HCT116 (cell line): ENCODE measurements around the gene SGMS1. TPM values are rescaled to one million over a fixed set of nuclear protein-coding genes. Genes with fewer than 3 reads are reported as not detected.

Experiments used
- ATAC-seq: fragments of 200-7000 bp; cut with Tn5 transposase; 2 replicates; pipeline ENCODE4 v1.9.1; 2020; ENCODE audit warnings: mild to moderate bottlenecking, moderate library complexity
- BruUV-seq: library from RNA; stranded (reverse); fragments of 400-500 nt; replicated peaks from 2 replicates; lab custom pipeline; 2021; lab: Mats Ljungman, UMichigan
- CTCF ChIA-PET: fragments of 300-600 bp; sonication (Branson Sonifier 250); formaldehyde crosslinking; loops from one replicate; lab custom pipeline; 2021; ENCODE audit warnings: antibody characterized with exemption; lab: Charles Lee
- POLR2A ChIA-PET: fragments of 300-600, 350-600 bp; sonication (Branson Sonifier 250); formaldehyde crosslinking; loops from one replicate; lab custom pipeline; 2021; ENCODE audit warnings: antibody characterized with exemption; lab: Charles Lee
- RAD21 ChIA-PET, 2 experiments: fragments of 300-600 bp; sonication (Branson Sonifier 250); formaldehyde crosslinking; loops; one replicate each; lab custom pipeline; 2023; ENCODE audit warnings: low total read pairs in 2 of 2; ENCODE audit not compliant: uncharacterized antibody in 2 of 2, unreplicated experiment in 2 of 2, low non-redundant PET in 1 of 2; lab: Charles Lee
- DNase-seq: peaks from one replicate; pipeline ENCODE4 v3.0.0-alpha.2; 2010; ENCODE audit warnings: low read depth, low spot score
- H2AFZ ChIP-seq: fragments of 200-600 bp; shearing (Covaris generic), sonication (generic); 2 replicates; pipeline ENCODE4 v1.6.1; 2017; ENCODE audit warnings: low read depth, mixed run types, mixed read lengths, antibody characterized with exemption, low read length; ENCODE audit not compliant: poor library complexity, severe bottlenecking
- H3K27ac ChIP-seq: 2 replicates; pipeline ENCODE4 v1.5.1; 2012; ENCODE audit warnings: low read depth, low read length
- H3K27me3 ChIP-seq: fragments of 200-600 bp; sonication (generic); 2 replicates; pipeline ENCODE4 v1.6.1; 2016; ENCODE audit warnings: mixed run types, low read length, mixed read lengths; ENCODE audit not compliant: insufficient read depth
- H3K36me3 ChIP-seq, 2 experiments: fragments of 200-500 bp in 1 of 2; fragments of 200-600 bp in 1 of 2; sonication (Bioruptor generic) in 1 of 2; sonication (generic) in 1 of 2; 2 replicates each; pipeline versions ENCODE4 v1.5.1 to v1.6.1; 2014 to 2016; ENCODE audit warnings: low read length in 2 of 2, inconsistent platforms in 1 of 2, mixed read lengths in 1 of 2, mixed run types in 1 of 2; ENCODE audit not compliant: insufficient read depth in 2 of 2, control insufficient read depth in 1 of 2
- H3K4me1 ChIP-seq, 2 experiments: fragments of 200-600 bp in 1 of 2; sonication (generic) in 1 of 2; 2 replicates each; pipeline versions ENCODE4 v1.5.1 to v1.6.1; 2012 to 2017; ENCODE audit warnings: low read length in 2 of 2, inconsistent platforms in 1 of 2, mild to moderate bottlenecking in 1 of 2, mixed read lengths in 1 of 2, mixed run types in 1 of 2, moderate library complexity in 1 of 2; ENCODE audit not compliant: insufficient read depth in 2 of 2, control insufficient read depth in 1 of 2
- H3K4me2 ChIP-seq: fragments of 200-600 bp; sonication (generic); 2 replicates; pipeline ENCODE4 v1.6.1; 2017; ENCODE audit warnings: mixed run types, low read length, mixed read lengths
- H3K4me3 ChIP-seq, 2 experiments: fragments of 200-600 bp in 1 of 2; sonication (generic) in 1 of 2; replicated peaks in 1 of 2; 2 replicates each; pipeline ENCODE4 v1.5.1; 2011 to 2016; ENCODE audit warnings: low read length in 2 of 2, control low read depth in 1 of 2, low read depth in 1 of 2, mild to moderate bottlenecking in 1 of 2, mixed read lengths in 1 of 2, mixed run types in 1 of 2
- H3K79me2 ChIP-seq: fragments of 200-600 bp; sonication (generic); 2 replicates; pipeline ENCODE4 v1.6.1; 2017; ENCODE audit warnings: mild to moderate bottlenecking, mixed run types, low read length, moderate library complexity, mixed read lengths; ENCODE audit not compliant: insufficient read depth
- H3K9ac ChIP-seq: fragments of 200-600 bp; sonication (generic); 2 replicates; pipeline ENCODE4 v1.6.1; 2016; ENCODE audit warnings: low read length, mixed read lengths
- H3K9me2 ChIP-seq: fragments of 200-600 bp; sonication (generic), shearing (Covaris generic); 2 replicates; pipeline ENCODE4 v1.6.1; 2017; ENCODE audit warnings: mixed run types, mild to moderate bottlenecking, moderate library complexity; ENCODE audit not compliant: insufficient read depth
- H3K9me3 ChIP-seq, 2 experiments: fragments of 200-500 bp in 1 of 2; fragments of 200-600 bp in 1 of 2; sonication (Bioruptor generic) in 1 of 2; sonication (generic) in 1 of 2; 2 replicates each; pipeline ENCODE4 v1.6.1; 2014 to 2017; ENCODE audit warnings: low read length in 2 of 2, mixed read lengths in 2 of 2, inconsistent platforms in 1 of 2, low read depth in 1 of 2, mild to moderate bottlenecking in 1 of 2, mixed run types in 1 of 2, moderate library complexity in 1 of 2; ENCODE audit not compliant: control insufficient read depth in 1 of 2, insufficient read depth in 1 of 2
- H4K20me1 ChIP-seq: fragments of 200-600 bp; sonication (generic), shearing (Covaris generic); 2 replicates; pipeline ENCODE4 v1.6.1; 2017; ENCODE audit warnings: mixed run types, mild to moderate bottlenecking, moderate library complexity; ENCODE audit not compliant: insufficient read depth
- CBX3 ChIP-seq: IDR thresholded peaks from 2 replicates; pipeline ENCODE4 v1.6.1; 2012; ENCODE audit warnings: low read depth
- EZH2 ChIP-seq: fragments of 200-600 bp; sonication (generic); IDR thresholded peaks from 2 replicates; pipeline ENCODE4 v1.6.1; 2017; ENCODE audit warnings: antibody characterized with exemption, mixed run types
- REST ChIP-seq: IDR thresholded peaks from 2 replicates; pipeline ENCODE4 v1.6.1; 2012; ENCODE audit warnings: low read depth
- TCF7L2 ChIP-seq: IDR thresholded peaks from 2 replicates; pipeline ENCODE4 v1.7.0; 2011; ENCODE audit warnings: borderline replicate concordance, inconsistent platforms; ENCODE audit not compliant: insufficient read depth, insufficient read length; ENCODE audit errors: extremely low read depth
- ZBTB33 ChIP-seq: IDR thresholded peaks from 2 replicates; pipeline ENCODE4 v1.6.1; 2011; ENCODE audit warnings: mild to moderate bottlenecking, low read length, moderate library complexity; ENCODE audit not compliant: insufficient replicate concordance; ENCODE audit errors: extremely low read depth
- intact Hi-C: fragments of 100-400 bp; cut with micrococcal nuclease; formaldehyde crosslinking; loops from 2 replicates; pipeline ENCODE4 v1.10.0; 2022
- total RNA-seq: library from RNA; stranded (reverse); gene quantifications from one replicate; pipeline ENCODE4 v1.2.1, GENCODE V29; 2021; ENCODE audit not compliant: unreplicated experiment

The SGMS1 gene
- total RNA-seq, 1 experiment from 2014 or later: 29.1 TPM

- no peak for ATAC-seq
- no TSS peak for BruUV-seq
- Histone ChIP-seq H4K20me1 (0 out of 2 replicates have a peak, but pooled peaks cover 4% of the 10 kb centered on the region), H3K9me2 (no peaks in the 10 kb centered on the region), H3K27ac (no peak overlapping the region), H3K9ac (no peak overlapping the region), H3K9me3 (no peaks in the 10 kb centered on the region), H3K4me2 (no peak overlapping the region), H3K27me3 (no peaks in the 10 kb centered on the region), H3K4me3 (no peak overlapping the region), H3K79me2 (no peaks in the 10 kb centered on the region), H2AFZ (no peak overlapping the region), H3K36me3 (no peaks in the 10 kb centered on the region), H3K4me1 (no peaks in the 10 kb centered on the region)
- CTCF ChIA-PET: no interaction called here
- POLR2A ChIA-PET: no interaction called here
- intact Hi-C loops: no loop called here
- TF ChIP-seq CBX3: no peak
- TF ChIP-seq EZH2: no peak
- no peak for TF ChIP-seq TCF7L2
- TF ChIP-seq REST: no peak
- no peak for TF ChIP-seq ZBTB33
- RAD21 ChIA-PET: no interaction called here
- DNase-seq: no peak
Measured at GRCh38 chr10:50440489-50440888, 183.3 kb downstream of the SGMS1 start.
